H9 (cell line): Measurements from ENCODE around the gene TSPAN9. TPM values are rescaled to one million over a fixed set of nuclear protein-coding genes. Genes with fewer than 3 reads are reported as not detected.

Experiments
- DNase-seq: peaks from one replicate; pipeline ENCODE4 v3.0.0-alpha.2; 2017
- H2AFZ ChIP-seq: one replicate; pipeline ENCODE4 v1.6.1; 2013; ENCODE audit warnings: mild to moderate bottlenecking, low read length, control low read depth, moderate library complexity
- H2AK5ac ChIP-seq: 2 replicates; pipeline ENCODE4 v1.6.1; 2013; ENCODE audit warnings: low read length, control low read depth, mixed read lengths; ENCODE audit not compliant: insufficient read length
- H2BK120ac ChIP-seq: one replicate; pipeline ENCODE4 v1.6.1; 2013; ENCODE audit warnings: low read depth, mild to moderate bottlenecking, low read length, control low read depth, inconsistent platforms; ENCODE audit not compliant: poor library complexity, severe bottlenecking
- H2BK12ac ChIP-seq: 2 replicates; pipeline ENCODE4 v1.6.1; 2013; ENCODE audit warnings: low read length, control low read depth, mixed read lengths, low read depth; ENCODE audit not compliant: insufficient read length
- H2BK15ac ChIP-seq: 2 replicates; pipeline ENCODE4 v1.6.1; 2013; ENCODE audit warnings: low read depth, low read length, control low read depth
- H2BK20ac ChIP-seq: one replicate; pipeline ENCODE4 v1.6.1; 2013; ENCODE audit warnings: low read depth, mild to moderate bottlenecking, low read length, control low read depth, inconsistent platforms; ENCODE audit not compliant: poor library complexity, severe bottlenecking
- H2BK5ac ChIP-seq: 2 replicates; pipeline ENCODE4 v1.6.1; 2013; ENCODE audit warnings: low read length, control low read depth, mixed read lengths; ENCODE audit not compliant: insufficient read length
- H3K14ac ChIP-seq: 2 replicates; pipeline ENCODE4 v1.6.1; 2013; ENCODE audit warnings: low read length, control low read depth; ENCODE audit not compliant: insufficient read depth
- H3K18ac ChIP-seq: 2 replicates; pipeline ENCODE4 v1.6.1; 2013; ENCODE audit warnings: low read depth, mild to moderate bottlenecking, mixed read lengths, low read length, control low read depth; ENCODE audit not compliant: insufficient read length
- H3K23ac ChIP-seq: 2 replicates; pipeline ENCODE4 v1.6.1; 2013; ENCODE audit warnings: low read length, control low read depth, mixed read lengths, low read depth; ENCODE audit not compliant: insufficient read length
- H3K23me2 ChIP-seq: 2 replicates; pipeline ENCODE4 v1.6.1; 2013; ENCODE audit warnings: low read depth, mild to moderate bottlenecking, mixed read lengths, low read length, control low read depth; ENCODE audit not compliant: insufficient read length, poor library complexity, severe bottlenecking
- H3K27ac ChIP-seq: 2 replicates; pipeline ENCODE4 v1.5.1; 2013; ENCODE audit warnings: low read length, control low read depth, mixed read lengths, low read depth; ENCODE audit not compliant: insufficient read length
- H3K27me3 ChIP-seq: 2 replicates; pipeline ENCODE4 v1.6.1; 2013; ENCODE audit warnings: low read length, control low read depth, inconsistent platforms; ENCODE audit not compliant: insufficient read depth
- H3K4ac ChIP-seq: 2 replicates; pipeline ENCODE4 v1.6.1; 2013; ENCODE audit warnings: low read depth, mild to moderate bottlenecking, control low read depth, inconsistent platforms, low read length, moderate library complexity
- H3K4me1 ChIP-seq: 2 replicates; pipeline ENCODE4 v1.6.1; 2013; ENCODE audit warnings: low read length, control low read depth, inconsistent platforms; ENCODE audit not compliant: insufficient read depth
- H3K4me2 ChIP-seq: 2 replicates; pipeline ENCODE4 v1.6.1; 2013; ENCODE audit warnings: low read length, control low read depth, mixed read lengths; ENCODE audit not compliant: insufficient read length, insufficient read depth
- H3K56ac ChIP-seq: 2 replicates; pipeline ENCODE4 v1.6.1; 2013; ENCODE audit warnings: low read depth, mild to moderate bottlenecking, mixed read lengths, low read length, control low read depth; ENCODE audit not compliant: insufficient read length
- H3K79me1 ChIP-seq: 2 replicates; pipeline ENCODE4 v1.6.1; 2013; ENCODE audit warnings: low read depth, mild to moderate bottlenecking, moderate library complexity, low read length, control low read depth, inconsistent platforms; ENCODE audit not compliant: insufficient read depth, poor library complexity, severe bottlenecking
- H3K79me2 ChIP-seq: 2 replicates; pipeline ENCODE4 v1.6.1; 2013; ENCODE audit warnings: low read length, control low read depth, inconsistent platforms; ENCODE audit not compliant: insufficient read depth
- H3K9ac ChIP-seq: 2 replicates; pipeline ENCODE4 v1.6.1; 2013; ENCODE audit warnings: low read length, control low read depth, mixed read lengths; ENCODE audit not compliant: insufficient read length; ENCODE audit errors: extremely low read depth
- H3K9me3 ChIP-seq: one replicate; pipeline ENCODE4 v1.6.1; 2013; ENCODE audit warnings: low read depth, low read length, inconsistent platforms; ENCODE audit not compliant: control insufficient read depth
- H3T11ph ChIP-seq: one replicate; pipeline ENCODE4 v1.6.1; 2013; ENCODE audit warnings: mild to moderate bottlenecking, low read length, control low read depth, inconsistent platforms
- H4K20me1 ChIP-seq: one replicate; pipeline ENCODE4 v1.6.1; 2013; ENCODE audit not compliant: control insufficient read depth, insufficient read length, insufficient read depth
- H4K5ac ChIP-seq: 2 replicates; pipeline ENCODE4 v1.6.1; 2013; ENCODE audit warnings: low read depth, mild to moderate bottlenecking, mixed read lengths, low read length, control low read depth; ENCODE audit not compliant: insufficient read length
- H4K8ac ChIP-seq: replicated peaks from 2 replicates; pipeline ENCODE4 v1.6.1; 2013; ENCODE audit warnings: low read length, control low read depth, mixed read lengths, low read depth; ENCODE audit not compliant: insufficient read length
- H4K91ac ChIP-seq: 2 replicates; pipeline ENCODE4 v1.6.1; 2013; ENCODE audit warnings: low read depth, mild to moderate bottlenecking, moderate library complexity, mixed read lengths, low read length, control low read depth; ENCODE audit not compliant: insufficient read length
- H3K27ac Mint-ChIP-seq, 3 experiments: 2 replicates in 2 of 3; 3 replicates in 1 of 3; pipeline ENCODE4 v1.8.0; 2020 to 2021; ENCODE audit warnings: mixed read lengths in 3 of 3, mild to moderate bottlenecking in 1 of 3, moderate library complexity in 1 of 3
- H3K27me3 Mint-ChIP-seq: 2 replicates; pipeline ENCODE4 v1.8.0; 2021; ENCODE audit warnings: low read depth, mild to moderate bottlenecking, moderate library complexity, mixed read lengths
- H3K36me3 Mint-ChIP-seq, 3 experiments: 2 replicates in 2 of 3; 3 replicates in 1 of 3; pipeline ENCODE4 v1.8.0; 2020 to 2021; ENCODE audit warnings: low read depth in 3 of 3, mixed read lengths in 3 of 3; ENCODE audit not compliant: insufficient read depth in 1 of 3
- H3K4me1 Mint-ChIP-seq, 2 experiments: 2 replicates each; pipeline ENCODE4 v1.8.0; 2020; ENCODE audit warnings: mixed read lengths in 2 of 2
- H3K4me3 Mint-ChIP-seq, 2 experiments: 2 replicates in 1 of 2; 3 replicates in 1 of 2; pipeline ENCODE4 v1.8.0; 2020 to 2021; ENCODE audit warnings: mild to moderate bottlenecking in 2 of 2, mixed read lengths in 2 of 2, moderate library complexity in 1 of 2
- H3K9me3 Mint-ChIP-seq, 2 experiments: 2 replicates in 1 of 2; 3 replicates in 1 of 2; pipeline ENCODE4 v1.8.0; 2020; ENCODE audit warnings: mild to moderate bottlenecking in 2 of 2, mixed read lengths in 2 of 2, moderate library complexity in 1 of 2
- CTCF ChIP-seq: fragments of 200-600 bp; sonication (generic); conservative IDR thresholded peaks from 3 replicates; pipeline ENCODE4 v1.8.0; 2021; ENCODE audit warnings: antibody characterized with exemption, mild to moderate bottlenecking
- WGBS: extraction: QIAGEN DNeasy Blood & Tissue Kit; methylation state at CpG from one replicate; pipeline ENCODE4 v1.1.7; 2013; ENCODE audit warnings: missing lambda C conversion rate, low lambda C conversion rate, mixed read lengths; ENCODE audit not compliant: insufficient read length; ENCODE audit errors: extremely low coverage; 5-methylcytosine and 5-hydroxymethylcytosine counted together
- total RNA-seq: library from RNA; stranded (reverse); gene quantifications from 2 replicates; pipeline ENCODE4 v1.2.1, GENCODE V29; 2021

Gene TSPAN9
- total RNA-seq, 1 experiment from 2014 or later: 19.0 TPM

GRCh38 chr12:3145033-3145432 is 67.9 kb downstream of the TSPAN9 start:
- Mint-ChIP-seq H3K4me1 (peaks cover 18 to 27% of the 10 kb centered on the region in 2 experiments), H3K4me3 (no peak overlapping the region), H3K9me3 (peaks cover 3 to 5% of the 10 kb centered on the region in 2 experiments), H3K27me3 (no peaks in the 10 kb centered on the region; the same call in 1 of the 2 replicates), H3K36me3 (peaks cover 0 to 4% (median 2%) of the 10 kb centered on the region in 3 experiments; a peak in 3 of 7 replicates), H3K27ac (no peak overlapping the region; a peak in 1 of 7 replicates)
- Histone ChIP-seq H3K9me3 (no peaks in the 10 kb centered on the region), H3K4ac (no peak overlapping the region), H4K20me1 (peaks cover 5% of the 10 kb centered on the region), H3K23me2 (no peaks in the 10 kb centered on the region), H3K79me2 (no peaks in the 10 kb centered on the region), H4K8ac (no peak overlapping the region), H2BK15ac (no peak overlapping the region), H2BK12ac (no peak overlapping the region), H4K91ac (no peak overlapping the region), H3K27ac (no peak overlapping the region), H2BK120ac (no peak overlapping the region), H3K79me1 (no peaks in the 10 kb centered on the region), H2BK5ac (no peak overlapping the region), H2AK5ac (no peak overlapping the region), H2BK20ac (no peak overlapping the region), H3K14ac (no peak overlapping the region), H3K4me1 (peaks cover 3% of the 10 kb centered on the region; the same call in 1 of the 2 replicates), H3K23ac (no peak overlapping the region), H3K9ac (no peak overlapping the region), H3T11ph (no peak overlapping the region), H3K27me3 (no peaks in the 10 kb centered on the region), H3K4me2 (no peak overlapping the region), H2AFZ (no peak overlapping the region), H4K5ac (no peak overlapping the region), H3K56ac (no peak overlapping the region), H3K18ac (no peak overlapping the region)
- WGBS: no CpG with 5 or more reads among the region's 13 CpGs
- TF ChIP-seq CTCF: no peak
- no peak for DNase-seq
